Measurements from ENCODE around the gene GALNS. TPM values are rescaled to one million over a fixed set of nuclear protein-coding genes. Genes with fewer than 3 reads are reported as not detected.

The GALNS gene
- total and polyA plus RNA-seq, 12 donors, result 12.6 to 63.1 (median 36.2) TPM

DNA sequence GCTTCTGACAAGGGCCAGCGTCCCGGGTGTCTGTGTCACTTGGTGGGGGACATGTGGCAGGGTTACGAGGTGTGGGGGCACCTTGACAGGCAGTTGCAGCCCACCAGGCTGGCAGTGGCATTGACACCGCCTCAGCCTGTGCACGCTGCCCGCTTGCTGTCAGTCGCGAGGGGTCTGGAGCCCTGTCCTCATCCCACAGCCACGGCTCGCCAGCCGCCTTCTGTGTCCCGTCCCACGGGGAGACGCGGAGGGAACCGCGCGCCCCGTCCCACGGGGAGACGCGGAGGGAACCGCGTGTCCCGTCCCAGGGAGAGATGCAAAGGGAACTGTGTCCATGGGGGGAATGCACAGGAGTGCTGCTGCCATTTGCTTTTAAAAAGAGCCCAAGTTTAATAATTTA is 6.2 kb upstream of the GALNS start:
- H3K4me1 ChIP-seq (replicated peaks in 1 of 2), result peaks cover 8 to 40% of the 10 kb centered on the region in 2 donors
- 90 to 96% (median 94%) methylated on average over 20 to 25 of the region's 25 CpGs for WGBS, 4 donors
- no peak overlapping the region for H3K27ac ChIP-seq
- intact Hi-C loops (cut with DNase I), result no loop called here
- no peaks in the 10 kb centered on the region for H3K9me3 ChIP-seq (replicated peaks in 1 of 3)
- peaks cover 0 to 45% of the 10 kb centered on the region in 2 donors for H3K36me3 ChIP-seq (replicated peaks in 1 of 2)
- H3K4me3 ChIP-seq, result no peak overlapping the region
- DNase-seq, result no peak
- TF ChIP-seq CTCF (IDR thresholded peaks at IDR 0.05), result no peak
- no peak for TF ChIP-seq POLR2A (IDR thresholded peaks at IDR 0.05)
- H3K27me3 ChIP-seq, result no peaks in the 10 kb centered on the region

- Histone ChIP-seq H3K4me1 (replicated peaks in 1 of 2) (peaks cover 12 to 42% of the 10 kb centered on the region in 2 donors), H3K36me3 (replicated peaks in 1 of 2) (peaks cover 0 to 45% of the 10 kb centered on the region in 2 donors), H3K4me3 (no peak overlapping the region), H3K9me3 (replicated peaks in 1 of 3) (no peaks in the 10 kb centered on the region), H3K27me3 (no peaks in the 10 kb centered on the region), H3K27ac (peak overlapping the region in 4 of 5 donors; percentile 37 to 87 (median 60))
- peak; percentile 66 to 86 (median 72) for DNase-seq
- intact Hi-C loops (cut with DNase I), result no loop called here
- TF ChIP-seq POLR2A (IDR thresholded peaks at IDR 0.05), result no peak
- no peak for TF ChIP-seq CTCF (IDR thresholded peaks at IDR 0.05)
- 60 to 68% (median 64%) methylated on average over 13 to 19 of the region's 19 CpGs; no CpG with 5 or more reads in 1 of the 4 donors for WGBS, 4 donors
These were observed 4.6 kb upstream of the GALNS start for GRCh38 chr16:88861359-88861758.

DNA sequence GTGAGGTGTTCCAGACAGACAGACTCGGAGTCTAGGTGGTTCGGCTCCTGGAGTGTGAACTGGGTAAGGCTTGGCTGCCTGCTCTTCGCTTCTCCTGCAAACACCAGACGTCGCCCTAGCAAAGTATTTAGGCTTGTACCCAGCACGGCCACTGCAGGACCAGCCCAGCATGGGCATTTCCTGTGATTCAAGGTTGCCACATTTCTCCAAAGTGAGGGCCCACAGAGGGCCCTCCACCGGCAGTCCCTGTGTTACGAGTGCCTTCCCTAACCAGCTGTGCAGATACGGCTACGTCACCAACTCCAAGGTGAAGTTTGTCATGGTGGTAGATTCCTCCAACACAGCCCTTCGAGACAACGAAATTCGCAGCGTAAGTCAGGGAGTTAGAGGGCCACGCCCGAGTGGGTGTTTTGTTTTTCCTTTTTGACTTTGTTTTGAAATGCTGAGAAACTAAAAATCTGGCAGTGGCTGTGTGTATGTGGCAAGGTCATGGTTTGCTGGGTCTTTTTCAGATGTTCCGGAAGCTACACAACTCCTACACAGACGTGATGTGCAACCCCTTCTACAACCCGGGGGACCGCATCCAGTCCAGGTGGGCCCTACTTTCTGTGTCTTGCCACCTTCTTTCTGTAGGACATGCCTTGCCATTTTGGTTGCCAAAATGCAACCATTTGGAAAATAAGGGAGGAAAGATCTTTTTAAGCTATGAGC is 2.8 kb upstream of the GALNS start:
- peak in 6 of 7 donors; percentile 68 to 75 (median 72) for DNase-seq
- intact Hi-C loops (cut with DNase I), result loop anchor here in 1 of 2 donors (5.0 kb wide), 1 partner anchor 42 kb away; no protein-coding TSS in a partner anchor
- Histone ChIP-seq H3K4me3 (no peak overlapping the region), H3K4me1 (replicated peaks in 1 of 2) (peaks cover 18 to 60% of the 10 kb centered on the region in 2 donors), H3K27ac (peak overlapping the region in 4 of 5 donors; percentile 4 to 87 (median 44)), H3K9me3 (replicated peaks in 1 of 3) (no peaks in the 10 kb centered on the region), H3K27me3 (no peaks in the 10 kb centered on the region), H3K36me3 (replicated peaks in 1 of 2) (peaks cover 0 to 45% of the 10 kb centered on the region in 2 donors)
- WGBS, 4 donors, result 63 to 74% (median 67%) methylated on average over 16 to 20 of the region's 20 CpGs
- TF ChIP-seq CTCF (IDR thresholded peaks at IDR 0.05), result peak in 3 of 6 experiments; percentile 14 to 16 (median 15)
- peak in 1 of 2 donors; percentile 46 for TF ChIP-seq POLR2A (IDR thresholded peaks at IDR 0.05)

- Histone ChIP-seq H3K36me3 (replicated peaks in 1 of 2) (peaks cover 0 to 43% of the 10 kb centered on the region in 2 donors), H3K4me3 (peak overlapping the region; percentile 68 to 97 (median 89)), H3K4me1 (replicated peaks in 1 of 2) (peaks cover 18 to 60% of the 10 kb centered on the region in 2 donors), H3K9me3 (replicated peaks in 1 of 3) (no peaks in the 10 kb centered on the region), H3K27me3 (no peaks in the 10 kb centered on the region), H3K27ac (peak overlapping the region; percentile 36 to 92 (median 86))
- 12 to 16% (median 15%) methylated on average over 12 of the region's 12 CpGs for WGBS, 4 donors
- intact Hi-C loops (cut with DNase I), result loop anchor here in 1 of 2 donors (5.0 kb wide), 1 partner anchor 41 kb away; no protein-coding TSS in a partner anchor
- TF ChIP-seq CTCF (IDR thresholded peaks at IDR 0.05) (peak in 5 of 6 experiments; percentile 57 to 70 (median 65)), POLR2A (IDR thresholded peaks at IDR 0.05) (no peak)
- peak; percentile 78 to 91 (median 84) for DNase-seq
These were observed 1.1 kb upstream of the GALNS start for GRCh38 chr16:88857728-88858339.

All from adrenal gland (tissue), 12 donors.